Stimulated activated CD4-positive, alpha-beta T cell treated with anti-CD3 and anti-CD28 coated beads, Interleukin-12 subunit alpha, Interleukin-12 subunit beta, amount 100 ng/mL, for 48 hours (primary cell): ENCODE results near the gene POLR2H.

Experiments used
- DNase-seq, 3 donors: peaks; one replicate each; pipeline ENCODE4 v3.0.0-alpha.2; 2020; ENCODE audit warnings: low read depth in 2 of 3, low spot score in 1 of 3

POLR2H gene

GRCh38 chr3:184386047-184386806 lies 24.7 kb downstream of the POLR2H start:
- no peak for DNase-seq

DNA sequence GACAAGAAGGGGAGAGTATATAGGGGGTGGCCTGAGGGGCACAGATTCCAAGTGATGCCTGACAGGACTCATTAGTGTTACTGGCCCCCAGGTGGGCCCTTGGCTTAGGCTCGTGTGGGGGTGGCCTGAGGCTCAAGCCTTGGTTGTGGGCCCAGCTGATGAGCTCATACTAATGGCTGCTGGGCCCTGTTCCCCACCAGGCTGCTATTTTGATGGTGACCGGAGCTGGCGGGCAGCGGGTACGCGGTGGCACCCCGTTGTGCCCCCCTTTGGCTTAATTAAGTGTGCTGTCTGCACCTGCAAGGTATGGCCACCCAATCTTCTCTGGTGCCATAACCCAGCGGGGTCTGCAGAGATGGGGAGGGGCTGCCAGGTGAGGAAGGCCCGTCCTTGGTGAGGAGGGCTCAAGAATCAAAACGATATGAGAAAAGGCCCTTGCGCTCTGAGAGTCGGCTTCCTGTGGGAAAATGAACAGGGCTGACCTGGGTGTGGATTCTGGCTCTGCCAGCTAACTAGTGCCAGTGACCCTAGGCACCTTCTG lies 25.7 kb downstream of the POLR2H start:
- DNase-seq, result no peak

DNA sequence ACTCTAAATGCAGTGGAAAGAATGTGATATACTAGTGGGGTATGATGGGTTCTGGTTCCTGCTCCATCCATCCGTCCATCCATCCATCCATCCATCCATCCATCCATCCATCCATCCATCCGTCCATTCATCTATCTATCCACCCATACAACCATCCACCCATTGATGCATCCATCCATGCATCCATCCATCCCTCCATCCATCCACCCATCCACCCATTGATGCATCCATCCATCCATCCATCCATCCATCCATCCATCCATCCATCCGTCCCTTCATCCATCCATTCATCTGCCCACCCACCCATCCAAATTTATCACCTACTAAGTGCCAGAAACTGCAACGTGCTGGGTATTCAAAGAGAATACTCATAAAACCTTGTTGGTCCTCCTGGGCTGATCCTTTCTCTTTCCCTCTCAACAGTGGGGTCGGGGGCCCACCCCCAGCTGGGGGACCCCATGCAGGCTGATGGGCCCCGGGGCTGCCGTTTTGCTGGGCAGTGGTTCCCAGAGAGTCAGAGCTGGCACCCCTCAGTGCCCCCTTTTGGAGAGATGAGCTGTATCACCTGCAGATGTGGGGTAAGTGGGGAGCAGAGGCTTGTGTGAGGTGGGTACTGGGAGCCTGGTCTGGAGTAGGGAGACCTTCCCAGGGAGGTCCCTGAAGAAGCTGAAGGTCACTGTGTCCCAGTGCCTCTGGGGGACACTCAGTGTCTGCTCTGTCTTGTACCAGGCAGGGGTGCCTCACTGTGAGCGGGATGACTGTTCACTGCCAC lies 26.8 kb downstream of the POLR2H start:
- DNase-seq, result no peak

DNA sequence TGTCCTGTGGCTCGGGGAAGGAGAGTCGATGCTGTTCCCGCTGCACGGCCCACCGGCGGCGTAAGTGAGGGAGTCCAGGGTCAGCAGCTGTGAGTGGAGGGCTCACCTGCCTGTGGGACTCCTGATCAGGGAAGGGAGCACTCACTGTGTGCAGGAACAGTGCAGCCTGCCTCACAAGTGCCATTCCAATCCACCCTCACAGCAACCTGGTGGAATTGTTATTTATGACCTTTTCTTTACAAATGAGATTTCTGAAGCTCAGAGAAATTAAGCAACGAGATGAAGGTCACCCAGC lies 27.4 kb downstream of the POLR2H start:
- no peak for DNase-seq

DNA sequence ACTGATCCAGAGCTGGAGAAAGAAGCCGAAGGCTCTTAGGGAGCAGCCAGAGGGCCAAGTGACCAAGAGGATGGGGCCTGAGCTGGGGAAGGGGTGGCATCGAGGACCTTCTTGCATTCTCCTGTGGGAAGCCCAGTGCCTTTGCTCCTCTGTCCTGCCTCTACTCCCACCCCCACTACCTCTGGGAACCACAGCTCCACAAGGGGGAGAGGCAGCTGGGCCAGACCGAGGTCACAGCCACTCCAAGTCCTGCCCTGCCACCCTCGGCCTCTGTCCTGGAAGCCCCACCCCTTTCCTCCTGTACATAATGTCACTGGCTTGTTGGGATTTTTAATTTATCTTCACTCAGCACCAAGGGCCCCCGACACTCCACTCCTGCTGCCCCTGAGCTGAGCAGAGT lies 27.9 kb downstream of the POLR2H start:
- DNase-seq, result no peak

GRCh38 chr3:184389935-184390528 lies 28.5 kb downstream of the POLR2H start:
- DNase-seq, result no peak

GRCh38 chr3:184391266-184391665 lies 29.8 kb downstream of the POLR2H start:
- DNase-seq, result no peak

DNA sequence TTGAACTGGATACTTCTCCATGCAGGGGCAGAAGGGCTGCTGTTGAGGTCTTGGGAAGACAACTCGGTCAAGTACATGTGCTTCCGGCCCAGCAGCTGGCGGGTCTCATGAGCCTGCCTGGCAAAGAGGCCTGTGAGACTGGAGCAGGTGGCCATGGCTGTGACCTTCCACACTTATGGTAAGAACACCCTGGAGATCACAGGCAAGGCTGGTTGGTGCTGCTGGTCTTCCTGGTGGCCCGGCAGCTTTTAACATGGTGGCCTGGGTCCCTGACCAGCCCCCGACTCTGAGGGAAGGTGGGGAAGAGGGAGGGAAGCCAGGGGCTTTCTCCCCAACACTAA lies 33.8 kb downstream of the POLR2H start:
- DNase-seq, result no peak

DNA sequence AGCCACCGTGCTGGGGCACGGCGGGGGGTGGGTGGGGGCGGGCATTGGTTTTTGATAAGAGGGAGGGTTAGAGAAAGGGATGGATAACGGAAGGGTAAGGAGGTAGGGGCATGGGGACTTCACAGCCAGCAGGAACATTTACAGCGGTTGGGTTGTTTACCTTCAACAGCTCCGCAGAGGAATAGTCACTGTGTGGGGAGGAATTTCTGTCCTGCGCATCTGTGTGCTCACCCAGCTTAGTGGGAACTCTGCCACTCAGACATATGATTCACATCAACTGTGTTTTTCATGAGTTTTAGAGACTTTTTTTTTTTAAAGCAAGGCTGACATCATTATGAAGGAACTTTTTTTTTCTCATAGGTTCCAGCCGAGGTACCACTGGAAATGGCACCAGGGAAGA lies 37.9 kb downstream of the POLR2H start:
- no peak for DNase-seq

DNA sequence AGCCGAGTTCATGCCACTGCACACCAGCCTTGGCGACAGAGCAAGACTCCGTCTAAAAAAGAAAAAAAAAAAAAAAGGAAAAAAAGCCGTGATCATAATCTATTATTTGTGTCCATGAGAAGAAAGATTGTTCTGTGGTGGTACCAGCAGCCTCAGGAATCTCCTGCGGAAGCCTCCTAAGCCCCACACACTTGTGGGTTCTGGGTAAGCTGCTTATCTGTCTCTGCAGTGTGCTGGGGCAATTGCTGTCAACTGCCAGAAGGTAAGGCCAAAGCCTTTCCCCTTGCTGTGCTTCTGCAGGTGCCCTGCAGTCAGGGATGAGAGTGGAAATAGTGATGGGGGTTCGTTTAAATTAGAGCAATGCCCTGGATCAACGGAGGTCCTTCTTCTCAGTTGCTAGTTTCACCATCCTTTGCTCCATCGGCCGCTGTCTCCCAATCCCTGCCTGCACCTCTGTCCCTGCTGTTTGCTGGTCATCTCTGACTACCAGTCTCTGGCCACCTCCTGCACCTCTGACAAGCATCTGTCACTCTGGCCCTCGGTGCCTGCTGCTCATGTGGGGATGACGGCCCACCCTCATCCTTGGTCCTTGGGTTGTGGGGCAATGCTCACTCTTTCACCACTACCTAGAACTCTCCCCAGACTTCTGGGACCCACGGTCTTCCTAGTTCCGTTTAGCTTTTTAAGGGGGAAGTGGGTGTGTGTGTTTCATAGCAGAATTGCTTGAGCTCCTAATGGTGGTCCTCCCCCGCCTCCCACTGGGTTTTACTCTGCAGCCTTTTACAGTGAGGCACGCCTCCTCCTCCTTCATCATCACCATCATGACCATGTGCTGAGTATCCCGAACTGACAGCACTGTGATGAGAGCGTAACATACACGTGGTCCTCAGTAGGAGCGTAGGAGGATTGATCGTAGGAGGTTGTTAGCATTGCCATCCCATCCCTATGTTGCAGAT lies 43.8 kb downstream of the POLR2H start:
- no peak for DNase-seq

DNA sequence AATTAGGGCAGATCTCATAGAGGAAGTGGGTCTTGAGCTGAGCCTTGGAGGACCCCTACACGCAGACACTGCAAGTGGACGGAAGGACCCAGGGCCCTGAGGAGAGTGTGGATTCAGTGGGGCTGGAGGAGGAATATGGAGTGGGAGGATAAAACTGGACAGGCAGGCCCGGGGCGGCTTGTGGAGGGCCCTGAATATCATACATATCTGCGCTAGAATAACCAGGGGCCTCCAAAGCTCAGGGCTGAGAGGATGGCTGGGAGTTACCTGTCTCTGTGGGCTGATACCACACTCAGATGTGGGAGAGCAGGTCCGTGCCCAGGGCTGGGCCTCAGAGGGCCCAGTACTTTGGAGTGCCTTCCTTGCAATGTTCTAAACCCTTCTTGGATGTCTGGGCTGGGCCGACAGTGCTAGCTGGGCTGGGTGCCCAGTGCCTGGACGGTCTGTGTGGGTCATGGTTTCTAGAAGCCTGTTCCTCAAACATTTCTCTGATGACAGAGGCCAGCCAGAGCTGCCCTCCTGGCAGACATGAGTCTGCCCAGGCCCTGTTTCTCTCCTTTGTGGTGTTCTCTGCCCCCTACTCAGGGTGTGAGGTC lies 47.9 kb downstream of the POLR2H start:
- DNase-seq, result no peak

- DNase-seq, result no peak
Observed at GRCh38 chr3:184409946-184410500, 48.5 kb downstream of the POLR2H start.

DNA sequence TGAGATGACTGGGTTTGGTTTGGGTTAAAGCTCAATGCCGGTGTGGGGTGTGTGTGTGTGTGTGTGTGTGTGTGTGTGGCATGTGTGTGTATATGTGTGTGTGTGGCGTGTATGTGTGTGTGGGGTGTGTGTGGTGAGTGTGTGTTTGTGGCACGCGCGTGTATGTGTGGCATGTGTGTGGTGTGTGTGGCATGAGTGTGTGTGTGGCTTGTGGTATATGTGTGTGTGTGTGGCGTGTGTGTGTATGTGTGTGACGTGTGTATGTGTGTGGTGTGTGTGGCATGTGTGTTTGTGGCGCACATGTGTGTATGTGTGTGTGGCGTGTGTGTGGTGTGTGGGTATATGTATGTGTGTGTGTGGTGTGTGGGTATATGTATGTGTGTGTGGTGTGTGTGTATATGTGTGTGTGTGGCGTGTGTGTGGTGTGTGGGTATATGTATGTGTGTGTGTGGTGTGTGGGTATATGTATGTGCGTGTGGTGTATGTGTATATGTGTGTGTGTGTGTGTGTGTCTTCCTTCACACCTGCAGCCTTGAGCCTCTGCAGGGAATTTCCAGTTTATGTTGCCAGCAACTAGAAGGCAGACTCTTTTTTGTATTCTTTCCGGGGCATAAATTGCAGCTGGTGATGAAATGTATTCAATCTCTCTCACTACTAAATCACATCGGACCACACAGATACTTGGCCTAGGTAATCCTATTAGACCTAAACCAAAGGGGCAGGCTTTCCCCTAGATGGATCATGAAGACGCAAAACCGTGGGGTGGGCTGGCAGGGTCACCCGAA lies 53.1 kb downstream of the POLR2H start:
- DNase-seq, result no peak

DNA sequence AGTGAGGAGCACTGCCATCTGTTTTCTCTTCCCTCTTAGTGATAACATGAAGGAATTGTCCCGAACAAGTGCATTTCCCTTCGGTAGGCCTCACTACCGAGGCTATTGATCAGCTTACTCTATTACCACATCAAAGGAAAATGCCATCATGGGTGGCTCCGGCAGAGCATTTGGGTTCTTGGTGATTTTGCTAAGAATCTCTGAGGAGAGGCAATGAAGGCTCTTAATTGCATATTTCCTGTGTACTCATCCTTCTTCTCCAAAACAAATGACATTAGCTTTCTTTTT lies 53.6 kb downstream of the POLR2H start:
- DNase-seq, result no peak

DNA sequence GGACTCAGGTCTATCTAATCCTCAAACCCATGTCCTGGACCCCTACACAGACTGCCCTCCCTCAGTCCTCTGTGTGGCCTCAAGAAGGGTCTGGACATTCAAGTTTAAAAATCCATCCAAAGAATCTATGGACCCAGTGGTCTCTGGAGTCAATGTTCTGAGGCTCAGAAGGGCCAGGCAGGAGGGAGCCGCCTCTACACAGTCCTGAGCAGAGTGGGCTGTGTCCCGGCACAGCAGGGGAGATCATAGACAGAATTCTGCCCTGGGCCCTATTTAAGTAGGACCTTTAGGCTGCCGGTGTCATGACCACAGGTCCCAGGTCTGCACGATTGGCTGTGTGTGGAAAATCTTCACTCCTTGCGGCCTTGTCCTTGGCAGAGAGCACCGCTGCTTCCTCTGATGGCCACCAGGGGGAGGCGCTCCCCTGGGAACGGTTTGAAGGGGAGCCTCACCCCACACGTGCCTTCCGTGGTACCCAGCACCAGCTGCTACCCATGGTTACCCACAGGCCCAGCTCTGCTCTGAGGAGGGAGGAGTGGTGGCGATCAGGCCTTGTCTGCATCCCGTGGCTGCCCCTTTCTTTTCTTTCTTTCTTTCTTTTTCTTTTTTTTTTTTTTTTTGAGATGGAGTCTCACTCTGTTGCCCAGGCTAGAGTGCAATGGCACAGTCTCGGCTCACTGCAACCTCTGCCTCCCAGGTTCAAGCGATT lies 56.3 kb downstream of the POLR2H start:
- peak; percentile 51 to 62 (median 55) for DNase-seq
